PC-9 (cell line): ENCODE measurements around the gene SCUBE2. TPM values are rescaled to one million over a fixed set of nuclear protein-coding genes. Genes with fewer than 3 reads are reported as not detected.

ENCODE experiments used
- BruUV-seq: library from RNA; stranded (reverse); fragments of 400-500 nt; replicated peaks from 2 replicates; lab custom pipeline; 2021; lab: Mats Ljungman, UMichigan
- CTCF ChIA-PET: fragments of 300-600 bp; sonication (Branson Sonifier 250); formaldehyde crosslinking; loops from one replicate; lab custom pipeline; 2022; ENCODE audit warnings: antibody characterized with exemption; lab: Charles Lee
- POLR2A ChIA-PET: fragments of 300-600 bp; sonication (Branson Sonifier 250); formaldehyde crosslinking; loops from one replicate; lab custom pipeline; 2022; ENCODE audit warnings: antibody characterized with exemption; ENCODE audit not compliant: unreplicated experiment; lab: Charles Lee
- DNase-seq, 2 experiments: peaks; one replicate each; pipeline versions ENCODE4 v3.0.0 to v3.0.0-alpha.2; 2015 to 2022; ENCODE audit warnings: mixed read lengths in 1 of 2
- H2AFZ ChIP-seq: fragments of 200-600 bp; sonication (generic); 2 replicates; pipeline ENCODE4 v1.8.1; 2017; ENCODE audit warnings: antibody characterized with exemption
- H3F3A ChIP-seq: fragments of 200-600 bp; sonication (generic); 2 replicates; pipeline ENCODE4 v1.8.1; 2017; ENCODE audit warnings: antibody characterized with exemption, mild to moderate bottlenecking, low read depth; ENCODE audit not compliant: insufficient read depth
- H3K27ac ChIP-seq: fragments of 200-600 bp; sonication (generic); 2 replicates; pipeline ENCODE4 v1.6.1; 2016; ENCODE audit warnings: mixed run types
- H3K27me3 ChIP-seq: fragments of 200-600 bp; sonication (generic); 2 replicates; pipeline ENCODE4 v1.6.1; 2016; ENCODE audit warnings: low read depth, mixed run types; ENCODE audit not compliant: insufficient read depth
- H3K36me3 ChIP-seq: fragments of 200-600 bp; sonication (generic); 2 replicates; pipeline ENCODE4 v1.6.1; 2016; ENCODE audit warnings: low read depth, mixed run types
- H3K4me1 ChIP-seq: fragments of 200-600 bp; sonication (generic); replicated peaks from 2 replicates; pipeline ENCODE4 v1.6.1; 2016; ENCODE audit warnings: mixed run types; ENCODE audit not compliant: insufficient read depth
- H3K4me2 ChIP-seq: fragments of 200-600 bp; sonication (generic); 2 replicates; pipeline ENCODE4 v1.6.1; 2017; ENCODE audit warnings: mixed run types
- H3K4me3 ChIP-seq: fragments of 200-600 bp; sonication (generic); 2 replicates; pipeline ENCODE4 v1.6.1; 2016; ENCODE audit warnings: mixed run types
- H3K79me2 ChIP-seq: fragments of 200-600 bp; sonication (generic); 2 replicates; pipeline ENCODE4 v1.6.1; 2017; ENCODE audit warnings: low read depth, mixed run types
- H3K9me2 ChIP-seq: fragments of 200-600 bp; sonication (generic); 2 replicates; pipeline ENCODE4 v1.8.1; 2017; ENCODE audit warnings: mild to moderate bottlenecking; ENCODE audit not compliant: insufficient read depth
- H3K9me3 ChIP-seq: fragments of 200-600 bp; sonication (generic); 2 replicates; pipeline ENCODE4 v1.8.1; 2016; ENCODE audit warnings: low read depth; ENCODE audit not compliant: insufficient read depth
- H4K20me1 ChIP-seq: fragments of 200-600 bp; sonication (generic); 2 replicates; pipeline ENCODE4 v1.8.1; 2017; ENCODE audit not compliant: insufficient read depth
- EZH2 ChIP-seq: fragments of 200-600 bp; sonication (generic); IDR thresholded peaks from 2 replicates; pipeline ENCODE4 v1.8.0; 2017; ENCODE audit warnings: antibody characterized with exemption, low read depth
- intact Hi-C: fragments of 100-400 bp; cut with micrococcal nuclease; formaldehyde crosslinking; loops from one replicate; pipeline ENCODE4 v1.10.0; 2022; ENCODE audit not compliant: unreplicated experiment
- total RNA-seq: library from RNA; stranded (reverse); gene quantifications from 2 replicates; pipeline ENCODE4 v1.2.3, GENCODE V29; 2021
- TF ChIP-seq, protein P1 (sequence below): fragments of 200-600 bp; sonication (generic); conservative IDR thresholded peaks from 2 replicates; pipeline ENCODE4 v1.6.1; 2017; ENCODE audit warnings: mixed run types, antibody characterized with exemption, mild to moderate bottlenecking, moderate library complexity

SCUBE2 gene
- total RNA-seq, 1 experiment from 2014 or later: not detected

- ChIA-PET CTCF (interaction anchor here (0.6 to 0.7 kb wide), 2 partner anchors 227 to 450 kb away, joined by 3 to 4 read pairs; no protein-coding TSS in a partner anchor), POLR2A (interaction anchor here (0.6 kb wide), 1 partner anchor 9 kb away, joined by 5 read pairs; no protein-coding TSS in a partner anchor)
- Histone ChIP-seq H3K27me3 (no peaks in the 10 kb centered on the region), H3K4me3 (no peak overlapping the region; the same call in 1 of the 2 replicates), H3K79me2 (no peaks in the 10 kb centered on the region), H4K20me1 (no peaks in the 10 kb centered on the region), H2AFZ (no peak overlapping the region), H3F3A (peaks cover 17% of the 10 kb centered on the region), H3K4me2 (peak overlapping the region; percentile 67), H3K4me1 (peaks cover 40% of the 10 kb centered on the region), H3K36me3 (no peaks in the 10 kb centered on the region), H3K9me3 (no peaks in the 10 kb centered on the region), H3K27ac (peak overlapping the region; percentile 59), H3K9me2 (no peaks in the 10 kb centered on the region)
- intact Hi-C loops: loop anchor here (1.0 to 5.0 kb wide), 3 partner anchors 122 to 227 kb away; partner anchors contain the start of genes AKIP1 and TMEM9B
- no TSS peak for BruUV-seq
- TF ChIP-seq EZH2: no peak
- TF ChIP-seq, protein P1, sequence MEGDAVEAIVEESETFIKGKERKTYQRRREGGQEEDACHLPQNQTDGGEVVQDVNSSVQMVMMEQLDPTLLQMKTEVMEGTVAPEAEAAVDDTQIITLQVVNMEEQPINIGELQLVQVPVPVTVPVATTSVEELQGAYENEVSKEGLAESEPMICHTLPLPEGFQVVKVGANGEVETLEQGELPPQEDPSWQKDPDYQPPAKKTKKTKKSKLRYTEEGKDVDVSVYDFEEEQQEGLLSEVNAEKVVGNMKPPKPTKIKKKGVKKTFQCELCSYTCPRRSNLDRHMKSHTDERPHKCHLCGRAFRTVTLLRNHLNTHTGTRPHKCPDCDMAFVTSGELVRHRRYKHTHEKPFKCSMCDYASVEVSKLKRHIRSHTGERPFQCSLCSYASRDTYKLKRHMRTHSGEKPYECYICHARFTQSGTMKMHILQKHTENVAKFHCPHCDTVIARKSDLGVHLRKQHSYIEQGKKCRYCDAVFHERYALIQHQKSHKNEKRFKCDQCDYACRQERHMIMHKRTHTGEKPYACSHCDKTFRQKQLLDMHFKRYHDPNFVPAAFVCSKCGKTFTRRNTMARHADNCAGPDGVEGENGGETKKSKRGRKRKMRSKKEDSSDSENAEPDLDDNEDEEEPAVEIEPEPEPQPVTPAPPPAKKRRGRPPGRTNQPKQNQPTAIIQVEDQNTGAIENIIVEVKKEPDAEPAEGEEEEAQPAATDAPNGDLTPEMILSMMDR: no peak
- peak; percentile 52 to 95 for DNase-seq
Measured at GRCh38 chr11:9138612-9139579, 47.5 kb upstream of the SCUBE2 start.

DNA sequence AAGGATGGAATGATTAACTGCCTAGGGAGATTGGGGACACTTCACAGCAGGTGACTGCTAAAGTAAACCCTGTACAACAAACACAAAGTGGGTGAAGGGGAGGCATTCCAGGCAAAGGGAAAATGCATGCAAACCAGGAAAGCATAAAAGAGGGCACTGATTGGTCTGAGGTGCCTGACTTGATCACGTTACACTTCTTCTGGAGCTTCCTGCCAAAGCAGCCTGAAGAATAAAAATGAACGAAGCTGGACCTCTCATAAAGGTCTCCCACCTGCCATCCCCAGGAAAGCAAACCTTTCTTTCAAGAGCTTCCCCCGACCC lies 46.7 kb upstream of the SCUBE2 start:
- Histone ChIP-seq H3K9me3 (no peaks in the 10 kb centered on the region), H3K27ac (peak overlapping the region; percentile 59), H3K4me2 (peak overlapping the region; percentile 67), H3K9me2 (no peaks in the 10 kb centered on the region), H2AFZ (no peak overlapping the region), H3K79me2 (no peaks in the 10 kb centered on the region), H3F3A (peaks cover 17% of the 10 kb centered on the region), H3K4me1 (peaks cover 40% of the 10 kb centered on the region), H3K36me3 (no peaks in the 10 kb centered on the region), H3K27me3 (no peaks in the 10 kb centered on the region), H4K20me1 (no peaks in the 10 kb centered on the region), H3K4me3 (no peak overlapping the region)
- peak in 1 of 2 experiments; percentile 53 for DNase-seq
- ChIA-PET CTCF (interaction anchor here (0.6 to 1.1 kb wide), 4 partner anchors 122 to 449 kb away, joined by 3 to 10 read pairs (median 4); no protein-coding TSS in a partner anchor), POLR2A (no interaction called here)
- no TSS peak for BruUV-seq
- intact Hi-C loops: loop anchor here (5.0 kb wide), 2 partner anchors 121 to 226 kb away; partner anchors contain the start of gene AKIP1
- TF ChIP-seq, protein P1: no peak; the same call in 1 of the 2 replicates
- no peak for TF ChIP-seq EZH2

DNA sequence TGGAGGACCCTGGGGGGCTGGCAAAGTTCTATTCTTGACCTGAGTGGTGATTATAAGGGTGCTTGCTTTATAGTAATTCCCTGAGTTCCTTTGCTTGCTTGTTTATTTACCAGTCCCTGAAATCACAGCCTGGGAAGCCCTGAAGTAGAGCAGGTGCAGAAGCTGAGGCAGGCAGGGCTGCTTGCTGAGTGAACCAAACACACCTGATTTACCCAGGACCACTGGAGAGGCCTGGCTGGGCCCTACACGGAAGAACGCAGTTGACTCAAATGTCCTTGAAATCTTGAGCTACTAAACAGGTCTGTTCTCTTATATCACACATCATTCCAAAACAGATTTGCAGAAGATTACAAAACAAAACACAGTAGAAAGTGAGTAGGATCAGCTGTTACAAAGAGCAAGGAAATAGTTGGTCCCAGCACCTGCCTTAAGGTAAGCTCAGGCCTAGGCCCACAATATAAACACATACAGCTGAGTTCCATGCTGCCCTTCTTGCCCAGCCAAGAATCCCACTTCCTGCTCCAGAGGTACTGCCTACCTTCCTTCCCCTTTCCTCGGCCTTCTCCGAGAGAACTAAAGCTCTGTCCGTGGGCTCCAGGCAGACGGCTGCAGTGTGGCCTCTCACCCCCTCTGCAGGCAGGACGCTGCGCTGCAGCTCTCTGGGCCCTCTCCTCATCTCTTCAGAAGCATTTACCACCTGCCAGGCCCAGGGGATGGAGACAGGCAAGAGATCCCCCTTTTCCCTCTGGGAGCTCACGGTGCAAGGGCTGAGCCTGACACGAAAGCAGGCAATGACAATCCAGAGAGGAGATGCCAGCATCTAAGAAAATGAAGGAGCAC lies 46.1 kb upstream of the SCUBE2 start:
- Histone ChIP-seq H3K9me3 (no peaks in the 10 kb centered on the region), H3K36me3 (no peaks in the 10 kb centered on the region), H3K27ac (no peak overlapping the region), H3K27me3 (no peaks in the 10 kb centered on the region), H3K4me1 (peaks cover 40% of the 10 kb centered on the region), H2AFZ (no peak overlapping the region), H3K4me3 (no peak overlapping the region), H3K79me2 (no peaks in the 10 kb centered on the region), H4K20me1 (no peaks in the 10 kb centered on the region), H3F3A (peaks cover 17% of the 10 kb centered on the region), H3K4me2 (peak overlapping the region; percentile 67), H3K9me2 (no peaks in the 10 kb centered on the region)
- ChIA-PET CTCF (interaction anchor here (0.6 to 1.1 kb wide), 5 partner anchors 122 to 687 kb away, joined by 3 to 13 read pairs (median 4); no protein-coding TSS in a partner anchor), POLR2A (interaction anchor here (0.6 kb wide), 1 partner anchor 481 kb away, joined by 9 read pairs; no protein-coding TSS in a partner anchor)
- intact Hi-C loops: loop anchor here (5.0 kb wide), 2 partner anchors 120 to 225 kb away; partner anchors contain the start of gene AKIP1
- no TSS peak for BruUV-seq
- peak; percentile 56 to 71 for DNase-seq
- TF ChIP-seq EZH2: no peak
- TF ChIP-seq, protein P1: peak; percentile 92
